Activated T-cell treated with anti-CD3 and anti-CD28 coated beads, Interleukin-2, amount 50 U/mL, for 24 hours (primary cell): ENCODE measurements around the gene HMCN2.

Source experiments
- DNase-seq: peaks from one replicate; pipeline ENCODE4 v3.0.0-alpha.2; 2020
- H3K27ac Mint-ChIP-seq: 2 replicates; pipeline ENCODE4 v1.8.0; 2020; ENCODE audit warnings: mild to moderate bottlenecking, mixed read lengths
- H3K27me3 Mint-ChIP-seq: 2 replicates; pipeline ENCODE4 v1.8.0; 2020; ENCODE audit warnings: mixed read lengths
- H3K36me3 Mint-ChIP-seq: 2 replicates; pipeline ENCODE4 v1.8.0; 2020; ENCODE audit warnings: low read depth, mixed read lengths
- H3K4me1 Mint-ChIP-seq: 2 replicates; pipeline ENCODE4 v1.8.0; 2020; ENCODE audit warnings: low read depth, mixed read lengths
- H3K4me3 Mint-ChIP-seq: 2 replicates; pipeline ENCODE4 v1.8.0; 2020; ENCODE audit warnings: mild to moderate bottlenecking, moderate library complexity, mixed read lengths
- H3K9me3 Mint-ChIP-seq: 2 replicates; pipeline ENCODE4 v1.8.0; 2020; ENCODE audit warnings: mixed read lengths

The HMCN2 gene

GRCh38 chr9:130444565-130445221, 179.1 kb downstream of the HMCN2 start, which contains the start of gene ASS1:
Gene ASS1 (plus strand): TSS chr9:130444961. CDS start chr9:130452229, 7,268 bp downstream.
- H3K36me3 Mint-ChIP-seq = no peaks in the 10 kb centered on the region
- peak; percentile 68 for DNase-seq
- H3K27me3 Mint-ChIP-seq = peaks cover 57% of the 10 kb centered on the region
- peaks cover 7% of the 10 kb centered on the region for H3K4me1 Mint-ChIP-seq
- no peak within 1 kb of the TSS for H3K27ac Mint-ChIP-seq
- peaks cover 10% of the 10 kb centered on the region for H3K9me3 Mint-ChIP-seq
- peak within 1 kb of the TSS; percentile 35 for H3K4me3 Mint-ChIP-seq

GRCh38 chr9:130445268-130445983, 179.9 kb downstream of the HMCN2 start:
- no peak for DNase-seq
- Mint-ChIP-seq H3K4me1 (peaks cover 7% of the 10 kb centered on the region), H3K9me3 (peaks cover 10% of the 10 kb centered on the region), H3K4me3 (peak overlapping the region; percentile 35), H3K27ac (no peak overlapping the region), H3K27me3 (peaks cover 58% of the 10 kb centered on the region), H3K36me3 (no peaks in the 10 kb centered on the region)

- peaks cover 9% of the 10 kb centered on the region for H3K9me3 Mint-ChIP-seq
- H3K36me3 Mint-ChIP-seq = no peaks in the 10 kb centered on the region
- no peak overlapping the region for H3K27ac Mint-ChIP-seq
- peaks cover 7% of the 10 kb centered on the region for H3K4me1 Mint-ChIP-seq
- DNase-seq = no peak
- peaks cover 65% of the 10 kb centered on the region for H3K27me3 Mint-ChIP-seq
- H3K4me3 Mint-ChIP-seq = peak overlapping the region; percentile 45
Measured at GRCh38 chr9:130446101-130446861, 180.7 kb downstream of the HMCN2 start.

GRCh38 chr9:130447193-130447816, 181.7 kb downstream of the HMCN2 start:
- Mint-ChIP-seq H3K27me3 (peaks cover 64% of the 10 kb centered on the region), H3K27ac (no peak overlapping the region), H3K4me1 (peaks cover 7% of the 10 kb centered on the region), H3K36me3 (no peaks in the 10 kb centered on the region), H3K9me3 (no peaks in the 10 kb centered on the region), H3K4me3 (no peak overlapping the region)
- DNase-seq = no peak

- Mint-ChIP-seq H3K4me1 (peaks cover 7% of the 10 kb centered on the region), H3K4me3 (no peak overlapping the region), H3K9me3 (no peaks in the 10 kb centered on the region), H3K27me3 (peaks cover 68% of the 10 kb centered on the region), H3K36me3 (no peaks in the 10 kb centered on the region), H3K27ac (no peak overlapping the region)
- DNase-seq = no peak
Measured at GRCh38 chr9:130448035-130448624, 182.6 kb downstream of the HMCN2 start.

- peaks cover 7% of the 10 kb centered on the region for H3K4me1 Mint-ChIP-seq
- peaks cover 63% of the 10 kb centered on the region for H3K27me3 Mint-ChIP-seq
Measured at GRCh38 chr9:130448771-130449603, 183.4 kb downstream of the HMCN2 start.

GRCh38 chr9:130450344-130451003, 184.9 kb downstream of the HMCN2 start:
- H3K4me1 Mint-ChIP-seq = peaks cover 7% of the 10 kb centered on the region
- peaks cover 62% of the 10 kb centered on the region for H3K27me3 Mint-ChIP-seq
- no peak overlapping the region for H3K27ac Mint-ChIP-seq
- no peaks in the 10 kb centered on the region for H3K9me3 Mint-ChIP-seq
- no peak overlapping the region for H3K4me3 Mint-ChIP-seq
- DNase-seq = no peak
- H3K36me3 Mint-ChIP-seq = no peaks in the 10 kb centered on the region

More at GRCh38 chr9:130448771-130449603, 183.4 kb downstream of the HMCN2 start:
- DNase-seq = no peak
- H3K4me3 Mint-ChIP-seq = no peak overlapping the region
- no peaks in the 10 kb centered on the region for H3K9me3 Mint-ChIP-seq
- H3K36me3 Mint-ChIP-seq = no peaks in the 10 kb centered on the region
- H3K27ac Mint-ChIP-seq = no peak overlapping the region

- no peak for DNase-seq
- Mint-ChIP-seq H3K27me3 (peaks cover 56% of the 10 kb centered on the region), H3K9me3 (no peaks in the 10 kb centered on the region), H3K36me3 (no peaks in the 10 kb centered on the region), H3K27ac (no peak overlapping the region), H3K4me3 (no peak overlapping the region), H3K4me1 (peaks cover 7% of the 10 kb centered on the region)
Measured at GRCh38 chr9:130451004-130451390, 185.4 kb downstream of the HMCN2 start.

- DNase-seq = no peak
- peaks cover 49% of the 10 kb centered on the region for H3K27me3 Mint-ChIP-seq
- H3K4me1 Mint-ChIP-seq = peaks cover 7% of the 10 kb centered on the region
- H3K9me3 Mint-ChIP-seq = no peaks in the 10 kb centered on the region
- no peak overlapping the region for H3K27ac Mint-ChIP-seq
- H3K4me3 Mint-ChIP-seq = no peak overlapping the region
- no peaks in the 10 kb centered on the region for H3K36me3 Mint-ChIP-seq
Measured at GRCh38 chr9:130451509-130452388, 186.2 kb downstream of the HMCN2 start.

GRCh38 chr9:130452835-130453234, 187.3 kb downstream of the HMCN2 start:
- Mint-ChIP-seq H3K36me3 (no peaks in the 10 kb centered on the region), H3K4me1 (peaks cover 4% of the 10 kb centered on the region), H3K27me3 (peaks cover 38% of the 10 kb centered on the region), H3K9me3 (no peaks in the 10 kb centered on the region), H3K27ac (no peak overlapping the region), H3K4me3 (no peak overlapping the region)
- DNase-seq = no peak

GRCh38 chr9:130453487-130453886, 187.9 kb downstream of the HMCN2 start:
- H3K4me1 Mint-ChIP-seq = no peaks in the 10 kb centered on the region
- peaks cover 35% of the 10 kb centered on the region for H3K27me3 Mint-ChIP-seq
- H3K36me3 Mint-ChIP-seq = no peaks in the 10 kb centered on the region
- H3K9me3 Mint-ChIP-seq = no peaks in the 10 kb centered on the region
- no peak overlapping the region for H3K4me3 Mint-ChIP-seq
- DNase-seq = no peak
- H3K27ac Mint-ChIP-seq = no peak overlapping the region

- no peaks in the 10 kb centered on the region for H3K9me3 Mint-ChIP-seq
- no peak overlapping the region for H3K27ac Mint-ChIP-seq
- H3K27me3 Mint-ChIP-seq = peaks cover 31% of the 10 kb centered on the region
- no peak for DNase-seq
- no peaks in the 10 kb centered on the region for H3K36me3 Mint-ChIP-seq
- H3K4me1 Mint-ChIP-seq = no peaks in the 10 kb centered on the region
- H3K4me3 Mint-ChIP-seq = no peak overlapping the region
Measured at GRCh38 chr9:130454096-130454811, 188.7 kb downstream of the HMCN2 start.
